HuH-7 (cell line): Measurements from ENCODE around the gene ZNF326.

Experiments
- DNase-seq: peaks from one replicate; pipeline ENCODE4 v3.0.0; 2011; ENCODE audit warnings: low spot score

Gene ZNF326

DNA sequence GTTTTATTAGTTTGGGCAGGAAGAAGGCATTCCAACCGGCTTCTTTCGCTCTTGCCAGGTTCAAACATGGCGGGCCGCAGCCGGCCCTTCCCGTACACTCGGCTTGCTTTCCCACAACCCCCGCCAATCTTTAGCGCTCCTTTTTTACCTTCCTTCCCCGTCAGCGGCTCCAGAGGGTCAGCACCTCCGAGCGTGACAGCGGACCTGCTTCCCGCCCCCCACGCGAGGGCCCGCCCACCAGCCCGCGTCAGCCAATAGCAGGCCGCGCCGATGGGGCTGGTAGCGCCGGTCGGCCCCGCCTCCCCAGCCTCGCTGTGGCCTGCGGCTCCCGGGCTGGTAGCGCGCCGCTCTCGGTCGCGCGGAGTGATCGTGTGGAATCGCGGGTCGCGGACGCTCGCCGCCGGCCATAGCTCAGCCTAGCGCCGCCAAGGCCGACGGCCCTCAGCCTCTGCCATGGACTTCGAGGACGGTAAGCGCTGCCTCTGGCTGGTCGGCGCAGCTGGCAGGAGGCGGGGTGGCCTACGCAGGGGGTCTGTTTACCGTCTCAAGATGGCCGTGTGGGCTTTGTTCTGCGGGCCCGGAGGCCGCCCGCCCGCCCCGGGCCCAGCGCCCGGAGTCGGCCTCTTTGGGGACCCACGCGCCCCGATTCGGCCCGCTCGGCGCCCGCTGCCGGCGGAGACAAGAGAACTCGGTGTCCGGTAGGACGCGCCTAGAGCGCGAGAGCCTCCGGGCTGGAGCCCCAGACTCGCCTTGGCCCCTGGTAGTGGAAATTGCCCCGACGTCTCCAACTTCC, at the start of gene ZNF326:
Gene ZNF326 (plus strand): TSS at position 306 of the 793 bp plus-strand sequence. CDS start 148 bp downstream, at position 454.
- DNase-seq = peak; percentile 92

- DNase-seq = no peak
Measured at GRCh38 chr1:89945852-89946476, 48.9 kb upstream of the ZNF326 start.

DNA sequence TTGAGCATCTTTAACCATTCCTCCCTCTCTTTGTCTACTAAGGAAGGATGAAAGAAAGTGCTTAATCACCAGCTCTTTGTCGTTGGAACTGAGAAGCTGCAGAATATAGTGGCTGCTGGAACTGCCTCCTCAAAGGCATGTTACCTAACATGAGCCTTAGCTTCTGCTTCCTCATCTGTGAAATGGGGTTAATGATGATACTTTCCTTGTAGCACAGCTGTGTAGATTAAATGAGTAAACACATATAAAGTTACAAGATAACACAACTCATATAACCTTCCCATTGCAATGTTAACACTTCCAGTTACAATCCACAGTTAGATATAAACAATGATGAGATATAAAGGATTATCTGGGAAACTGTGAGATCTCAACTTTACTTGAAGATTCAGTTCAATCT, 48.4 kb upstream of the ZNF326 start:
- no peak for DNase-seq

- DNase-seq = no peak
Measured at GRCh38 chr1:89948722-89949345, 46.1 kb upstream of the ZNF326 start.

- no peak for DNase-seq
Measured at GRCh38 chr1:89949991-89950624, 44.8 kb upstream of the ZNF326 start.

- no peak for DNase-seq
Measured at GRCh38 chr1:89950703-89951102, 44.2 kb upstream of the ZNF326 start.

- no peak for DNase-seq
Measured at GRCh38 chr1:89951766-89952604, 42.9 kb upstream of the ZNF326 start.

DNA sequence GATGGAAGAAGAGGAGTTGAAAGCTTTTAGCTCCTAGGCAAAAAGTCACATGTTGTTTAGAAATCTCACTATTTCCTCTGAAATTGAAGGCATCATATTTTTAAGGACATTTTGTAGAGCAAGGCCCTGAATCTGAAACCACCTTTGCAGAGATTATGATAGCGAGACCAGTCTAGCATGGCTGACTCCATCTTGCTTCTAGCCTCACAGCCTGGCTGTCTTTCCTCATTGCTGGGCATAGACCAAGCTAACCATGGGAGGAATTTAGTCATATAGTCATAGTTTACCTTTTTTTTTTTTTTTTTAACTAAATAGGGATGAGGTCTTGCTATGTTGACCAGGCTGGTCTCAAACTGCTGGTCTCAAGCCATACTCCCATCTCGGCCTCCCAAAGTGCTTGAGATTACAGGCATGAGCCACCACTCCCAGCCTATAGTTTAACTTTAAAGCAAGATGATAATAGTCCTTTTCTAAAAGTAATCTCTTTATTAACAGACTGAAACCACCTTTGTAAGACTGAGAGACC, 42.2 kb upstream of the ZNF326 start:
- no peak for DNase-seq

DNA sequence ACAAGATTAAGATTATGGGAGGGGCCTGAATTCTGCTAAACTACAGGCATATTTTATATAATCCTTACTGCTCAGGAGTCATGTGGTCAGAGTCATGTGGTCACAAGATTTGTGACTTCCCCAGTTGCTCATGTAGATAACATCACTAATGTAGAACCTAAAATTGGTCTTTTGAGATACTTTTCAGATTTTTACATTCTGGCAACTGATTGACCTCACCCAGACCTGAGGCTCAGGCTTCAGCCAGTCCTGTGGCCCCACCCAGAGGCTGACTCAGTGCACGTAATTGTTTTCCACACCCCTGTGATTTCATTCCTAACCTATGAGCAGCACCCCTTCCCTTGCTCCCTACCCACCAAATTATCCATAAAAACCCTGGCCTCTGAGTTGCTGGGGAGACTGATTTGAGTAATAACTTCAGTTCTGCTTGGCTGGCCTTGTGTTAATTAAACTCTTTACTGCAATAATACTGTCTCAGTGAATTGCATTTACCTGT, 41.7 kb upstream of the ZNF326 start:
- DNase-seq = no peak

DNA sequence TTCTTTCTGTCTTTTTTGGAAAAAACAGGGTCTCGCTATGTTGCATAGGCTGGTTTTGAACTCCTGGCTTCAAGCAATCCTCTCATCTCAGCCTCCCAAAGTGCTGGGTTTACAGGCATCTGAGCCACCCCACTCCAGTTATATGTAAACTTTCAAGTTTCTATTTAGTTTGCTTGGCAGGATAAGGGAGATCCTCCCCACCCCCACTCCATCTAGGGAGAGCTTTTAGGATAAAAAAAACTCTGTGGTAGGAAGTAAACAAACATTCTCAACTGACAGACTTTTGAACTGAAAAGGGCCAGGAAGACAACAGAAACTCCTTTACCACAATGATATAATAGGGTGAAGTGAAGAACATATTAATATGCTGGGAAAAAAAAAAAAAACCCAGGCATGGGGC, 41.0 kb upstream of the ZNF326 start:
- DNase-seq = no peak

DNA sequence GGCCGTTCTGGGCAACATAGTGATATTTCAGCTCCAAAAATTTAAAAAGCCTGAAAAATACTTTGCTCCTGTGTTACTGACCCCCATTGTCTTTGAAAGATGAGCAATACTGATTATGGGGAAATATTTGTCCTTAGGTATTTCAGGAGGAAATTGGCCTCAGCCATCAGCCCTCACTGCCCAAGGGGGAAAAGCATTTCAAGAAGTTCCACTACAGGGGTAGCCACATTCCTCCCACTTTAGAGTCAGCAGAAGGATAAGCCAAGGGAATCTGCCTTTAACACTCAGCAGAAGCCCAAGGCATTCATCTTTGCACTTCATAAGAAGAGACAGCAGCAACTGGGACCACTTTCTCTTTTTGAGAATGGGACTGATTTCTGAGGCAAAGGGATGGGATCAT, 40.5 kb upstream of the ZNF326 start:
- DNase-seq = no peak

GRCh38 chr1:89955311-89956205, 39.4 kb upstream of the ZNF326 start:
- DNase-seq = no peak

GRCh38 chr1:89957107-89957506, 37.8 kb upstream of the ZNF326 start:
- DNase-seq = no peak

- no peak for DNase-seq
Measured at GRCh38 chr1:89958851-89959654, 35.9 kb upstream of the ZNF326 start.

DNA sequence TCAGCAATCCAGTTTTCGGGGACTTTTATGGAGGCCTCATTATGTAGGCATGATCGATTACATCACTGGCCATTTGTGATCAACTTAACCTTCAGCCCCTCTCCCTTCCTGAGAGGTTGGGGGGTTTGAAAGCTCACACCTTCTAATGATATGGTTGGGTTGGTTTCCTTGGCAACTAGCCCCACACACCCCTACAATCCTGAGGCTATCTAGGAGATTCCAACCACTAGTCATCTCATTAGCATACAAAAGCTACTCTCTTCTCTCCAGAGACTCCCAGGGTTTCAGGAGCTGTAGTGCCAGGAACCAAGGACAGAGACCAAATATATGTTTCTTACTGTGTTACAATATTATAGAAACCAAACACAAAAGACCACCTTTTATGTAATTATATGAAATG, 35.2 kb upstream of the ZNF326 start:
- DNase-seq = no peak

DNA sequence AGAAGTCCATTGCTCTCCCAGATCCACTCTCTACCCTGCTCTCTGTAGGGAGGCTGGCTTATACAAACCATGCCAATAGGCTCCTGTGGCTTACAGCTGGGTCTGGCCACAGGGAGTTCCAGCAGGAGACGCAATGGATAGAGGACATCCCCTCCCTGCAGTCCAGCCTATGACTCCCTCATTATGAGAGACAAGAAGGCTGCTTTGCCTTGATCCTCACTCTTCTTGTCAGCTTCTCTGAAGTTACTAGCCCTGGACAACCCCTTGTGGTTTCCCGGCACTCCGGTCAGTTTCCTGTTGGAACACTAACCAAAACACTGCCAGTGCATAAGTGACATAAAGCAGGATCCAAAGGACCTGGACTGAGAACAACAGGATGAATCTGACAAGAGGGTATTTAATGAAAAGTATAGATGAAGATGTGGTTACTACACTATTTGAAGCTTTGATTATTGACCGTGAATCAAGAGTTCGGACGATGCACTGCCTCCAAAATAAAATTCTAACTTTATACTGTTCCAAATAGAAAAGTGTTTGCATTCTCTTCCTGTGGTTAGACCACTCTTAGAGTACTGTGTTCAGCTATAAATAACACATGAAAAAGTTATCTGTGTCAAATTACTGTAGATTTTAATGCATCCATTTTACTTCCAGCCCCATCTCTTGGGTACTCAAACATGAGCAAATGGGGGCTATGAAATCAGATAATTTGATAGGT, 32.7 kb upstream of the ZNF326 start:
- no peak for DNase-seq

- no peak for DNase-seq
Measured at GRCh38 chr1:89962742-89963075, 32.2 kb upstream of the ZNF326 start.

GRCh38 chr1:89965193-89965768, 29.6 kb upstream of the ZNF326 start:
- no peak for DNase-seq

DNA sequence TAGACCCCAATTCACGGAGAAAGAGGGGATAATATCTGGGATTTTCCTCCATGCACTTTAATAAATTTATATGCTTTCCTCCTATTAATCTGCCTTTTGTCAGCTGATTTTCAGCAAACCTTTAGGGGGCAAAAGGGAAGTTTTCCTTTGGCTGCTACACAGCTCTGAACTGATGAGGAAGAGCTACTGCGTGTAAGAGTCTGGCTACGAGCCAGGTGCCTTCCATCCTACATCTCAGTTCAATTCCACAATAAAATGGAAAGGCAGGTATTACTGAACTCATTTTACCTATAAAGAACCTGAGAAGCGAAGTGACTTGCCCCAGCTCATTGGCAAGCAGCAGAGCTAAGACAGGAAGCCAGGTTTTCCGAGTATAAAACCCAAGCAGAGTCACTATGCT, 28.3 kb upstream of the ZNF326 start:
- DNase-seq = no peak
